ENCODE measurements around the gene TPCN1. TPM values are rescaled to one million over a fixed set of nuclear protein-coding genes. Genes with fewer than 3 reads are reported as not detected.

Gene TPCN1
- total and polyA plus RNA-seq, 2 of the 13 experiments (the other 11 are each of a cell fraction or from before 2014, with no cell fraction given) = 8.0 to 26.8 TPM

DNA sequence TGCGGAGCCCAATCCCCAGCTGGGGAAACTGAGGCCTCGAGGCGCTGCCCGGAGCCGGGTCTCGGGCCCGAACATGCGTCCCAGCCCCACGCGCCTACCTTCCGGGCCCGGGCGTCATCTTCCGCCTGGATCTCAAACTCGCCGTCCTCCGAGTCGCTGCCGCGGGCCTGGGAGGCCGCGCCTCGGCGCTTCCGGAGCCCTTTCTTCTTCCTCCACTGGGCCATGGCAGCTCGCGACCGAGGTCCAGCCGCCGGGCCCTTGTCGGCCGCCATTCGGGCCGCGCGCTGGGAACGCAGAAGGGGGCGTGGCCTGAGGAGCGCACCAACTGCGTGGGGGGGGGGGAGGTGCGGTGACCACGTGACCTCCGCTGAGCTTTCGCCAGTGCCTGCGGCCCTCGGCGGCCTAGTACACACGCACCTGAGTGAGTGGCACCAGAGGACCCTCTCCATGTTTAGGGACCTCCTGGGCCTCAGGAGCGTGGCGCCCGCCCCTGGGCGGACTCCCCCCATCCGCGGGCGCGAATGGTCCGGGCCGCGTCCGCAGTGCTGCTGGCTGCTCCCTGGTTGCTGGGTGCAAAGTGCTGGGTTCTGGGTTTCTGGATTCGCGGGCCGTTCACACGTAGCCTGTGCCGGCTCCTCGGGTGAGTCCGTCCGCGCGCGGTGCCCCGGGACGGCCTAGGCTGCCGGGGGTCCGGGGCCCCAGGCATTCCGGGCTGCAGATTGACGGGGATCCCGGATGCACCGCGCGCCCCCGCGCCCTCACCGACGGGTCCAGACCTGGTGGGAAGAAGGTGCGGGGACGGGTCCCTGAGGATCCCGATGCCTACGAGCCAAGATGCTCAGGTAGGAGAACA lies 35.9 kb upstream of the TPCN1 start, which contains the start of the genes DDX54 and RITA1 (continued):
- TF ChIP-seq ZNF629 (CRISPR knock-in tag; conservative IDR thresholded peaks at IDR 0.05) = peak; percentile 67; the same call in 1 of the 2 replicates
- no peak for TF ChIP-seq KLF6 (CRISPR knock-in tag; IDR thresholded peaks at IDR 0.05)
- no peak for TF ChIP-seq FLYWCH1 (CRISPR knock-in tag; IDR thresholded peaks at IDR 0.05)
- TF ChIP-seq, protein P1, sequence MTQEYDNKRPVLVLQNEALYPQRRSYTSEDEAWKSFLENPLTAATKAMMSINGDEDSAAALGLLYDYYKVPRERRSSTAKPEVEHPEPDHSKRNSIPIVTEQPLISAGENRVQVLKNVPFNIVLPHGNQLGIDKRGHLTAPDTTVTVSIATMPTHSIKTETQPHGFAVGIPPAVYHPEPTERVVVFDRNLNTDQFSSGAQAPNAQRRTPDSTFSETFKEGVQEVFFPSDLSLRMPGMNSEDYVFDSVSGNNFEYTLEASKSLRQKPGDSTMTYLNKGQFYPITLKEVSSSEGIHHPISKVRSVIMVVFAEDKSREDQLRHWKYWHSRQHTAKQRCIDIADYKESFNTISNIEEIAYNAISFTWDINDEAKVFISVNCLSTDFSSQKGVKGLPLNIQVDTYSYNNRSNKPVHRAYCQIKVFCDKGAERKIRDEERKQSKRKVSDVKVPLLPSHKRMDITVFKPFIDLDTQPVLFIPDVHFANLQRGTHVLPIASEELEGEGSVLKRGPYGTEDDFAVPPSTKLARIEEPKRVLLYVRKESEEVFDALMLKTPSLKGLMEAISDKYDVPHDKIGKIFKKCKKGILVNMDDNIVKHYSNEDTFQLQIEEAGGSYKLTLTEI (CRISPR knock-in tag; conservative IDR thresholded peaks at IDR 0.05) = no peak
- TF ChIP-seq ZFP36L1 (CRISPR knock-in tag; IDR thresholded peaks at IDR 0.05) = no peak; the same call in 1 of the 2 replicates
- TF ChIP-seq ZNF180 (CRISPR knock-in tag; IDR thresholded peaks at IDR 0.05; ENCODE audit: borderline replicate concordance, low read depth) = no peak
- TF ChIP-seq, protein P2, sequence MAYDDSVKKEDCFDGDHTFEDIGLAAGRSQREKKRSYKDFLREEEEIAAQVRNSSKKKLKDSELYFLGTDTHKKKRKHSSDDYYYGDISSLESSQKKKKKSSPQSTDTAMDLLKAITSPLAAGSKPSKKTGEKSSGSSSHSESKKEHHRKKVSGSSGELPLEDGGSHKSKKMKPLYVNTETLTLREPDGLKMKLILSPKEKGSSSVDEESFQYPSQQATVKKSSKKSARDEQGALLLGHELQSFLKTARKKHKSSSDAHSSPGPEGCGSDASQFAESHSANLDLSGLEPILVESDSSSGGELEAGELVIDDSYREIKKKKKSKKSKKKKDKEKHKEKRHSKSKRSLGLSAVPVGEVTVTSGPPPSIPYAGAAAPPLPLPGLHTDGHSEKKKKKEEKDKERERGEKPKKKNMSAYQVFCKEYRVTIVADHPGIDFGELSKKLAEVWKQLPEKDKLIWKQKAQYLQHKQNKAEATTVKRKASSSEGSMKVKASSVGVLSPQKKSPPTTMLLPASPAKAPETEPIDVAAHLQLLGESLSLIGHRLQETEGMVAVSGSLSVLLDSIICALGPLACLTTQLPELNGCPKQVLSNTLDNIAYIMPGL (CRISPR knock-in tag; IDR thresholded peaks at IDR 0.05; ENCODE audit: borderline replicate concordance in 1 of 2, low read depth in 1 of 2) = peak; percentile 20 to 88; a peak in 2 of 4 replicates
- TF ChIP-seq, protein P3, sequence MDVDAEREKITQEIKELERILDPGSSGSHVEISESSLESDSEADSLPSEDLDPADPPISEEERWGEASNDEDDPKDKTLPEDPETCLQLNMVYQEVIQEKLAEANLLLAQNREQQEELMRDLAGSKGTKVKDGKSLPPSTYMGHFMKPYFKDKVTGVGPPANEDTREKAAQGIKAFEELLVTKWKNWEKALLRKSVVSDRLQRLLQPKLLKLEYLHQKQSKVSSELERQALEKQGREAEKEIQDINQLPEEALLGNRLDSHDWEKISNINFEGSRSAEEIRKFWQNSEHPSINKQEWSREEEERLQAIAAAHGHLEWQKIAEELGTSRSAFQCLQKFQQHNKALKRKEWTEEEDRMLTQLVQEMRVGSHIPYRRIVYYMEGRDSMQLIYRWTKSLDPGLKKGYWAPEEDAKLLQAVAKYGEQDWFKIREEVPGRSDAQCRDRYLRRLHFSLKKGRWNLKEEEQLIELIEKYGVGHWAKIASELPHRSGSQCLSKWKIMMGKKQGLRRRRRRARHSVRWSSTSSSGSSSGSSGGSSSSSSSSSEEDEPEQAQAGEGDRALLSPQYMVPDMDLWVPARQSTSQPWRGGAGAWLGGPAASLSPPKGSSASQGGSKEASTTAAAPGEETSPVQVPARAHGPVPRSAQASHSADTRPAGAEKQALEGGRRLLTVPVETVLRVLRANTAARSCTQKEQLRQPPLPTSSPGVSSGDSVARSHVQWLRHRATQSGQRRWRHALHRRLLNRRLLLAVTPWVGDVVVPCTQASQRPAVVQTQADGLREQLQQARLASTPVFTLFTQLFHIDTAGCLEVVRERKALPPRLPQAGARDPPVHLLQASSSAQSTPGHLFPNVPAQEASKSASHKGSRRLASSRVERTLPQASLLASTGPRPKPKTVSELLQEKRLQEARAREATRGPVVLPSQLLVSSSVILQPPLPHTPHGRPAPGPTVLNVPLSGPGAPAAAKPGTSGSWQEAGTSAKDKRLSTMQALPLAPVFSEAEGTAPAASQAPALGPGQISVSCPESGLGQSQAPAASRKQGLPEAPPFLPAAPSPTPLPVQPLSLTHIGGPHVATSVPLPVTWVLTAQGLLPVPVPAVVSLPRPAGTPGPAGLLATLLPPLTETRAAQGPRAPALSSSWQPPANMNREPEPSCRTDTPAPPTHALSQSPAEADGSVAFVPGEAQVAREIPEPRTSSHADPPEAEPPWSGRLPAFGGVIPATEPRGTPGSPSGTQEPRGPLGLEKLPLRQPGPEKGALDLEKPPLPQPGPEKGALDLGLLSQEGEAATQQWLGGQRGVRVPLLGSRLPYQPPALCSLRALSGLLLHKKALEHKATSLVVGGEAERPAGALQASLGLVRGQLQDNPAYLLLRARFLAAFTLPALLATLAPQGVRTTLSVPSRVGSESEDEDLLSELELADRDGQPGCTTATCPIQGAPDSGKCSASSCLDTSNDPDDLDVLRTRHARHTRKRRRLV (CRISPR knock-in tag; IDR thresholded peaks at IDR 0.05) = peak; percentile 89; the same call in 1 of the 2 replicates
- no peak for TF ChIP-seq TCF7L2 (IDR thresholded peaks at IDR 0.05; ENCODE audit: low read depth, low read length)
- TF ChIP-seq ZNF292 (CRISPR knock-in tag; IDR thresholded peaks at IDR 0.05; ENCODE audit: borderline replicate concordance, low read depth) = peak; percentile 73
- peak; percentile 47 for TF ChIP-seq NFYC (CRISPR knock-in tag; IDR thresholded peaks at IDR 0.05)
- TF ChIP-seq CHCHD3 (CRISPR knock-in tag; IDR thresholded peaks at IDR 0.05) = peak; percentile 63; the same call in 1 of the 2 replicates
- TF ChIP-seq, protein P4, sequence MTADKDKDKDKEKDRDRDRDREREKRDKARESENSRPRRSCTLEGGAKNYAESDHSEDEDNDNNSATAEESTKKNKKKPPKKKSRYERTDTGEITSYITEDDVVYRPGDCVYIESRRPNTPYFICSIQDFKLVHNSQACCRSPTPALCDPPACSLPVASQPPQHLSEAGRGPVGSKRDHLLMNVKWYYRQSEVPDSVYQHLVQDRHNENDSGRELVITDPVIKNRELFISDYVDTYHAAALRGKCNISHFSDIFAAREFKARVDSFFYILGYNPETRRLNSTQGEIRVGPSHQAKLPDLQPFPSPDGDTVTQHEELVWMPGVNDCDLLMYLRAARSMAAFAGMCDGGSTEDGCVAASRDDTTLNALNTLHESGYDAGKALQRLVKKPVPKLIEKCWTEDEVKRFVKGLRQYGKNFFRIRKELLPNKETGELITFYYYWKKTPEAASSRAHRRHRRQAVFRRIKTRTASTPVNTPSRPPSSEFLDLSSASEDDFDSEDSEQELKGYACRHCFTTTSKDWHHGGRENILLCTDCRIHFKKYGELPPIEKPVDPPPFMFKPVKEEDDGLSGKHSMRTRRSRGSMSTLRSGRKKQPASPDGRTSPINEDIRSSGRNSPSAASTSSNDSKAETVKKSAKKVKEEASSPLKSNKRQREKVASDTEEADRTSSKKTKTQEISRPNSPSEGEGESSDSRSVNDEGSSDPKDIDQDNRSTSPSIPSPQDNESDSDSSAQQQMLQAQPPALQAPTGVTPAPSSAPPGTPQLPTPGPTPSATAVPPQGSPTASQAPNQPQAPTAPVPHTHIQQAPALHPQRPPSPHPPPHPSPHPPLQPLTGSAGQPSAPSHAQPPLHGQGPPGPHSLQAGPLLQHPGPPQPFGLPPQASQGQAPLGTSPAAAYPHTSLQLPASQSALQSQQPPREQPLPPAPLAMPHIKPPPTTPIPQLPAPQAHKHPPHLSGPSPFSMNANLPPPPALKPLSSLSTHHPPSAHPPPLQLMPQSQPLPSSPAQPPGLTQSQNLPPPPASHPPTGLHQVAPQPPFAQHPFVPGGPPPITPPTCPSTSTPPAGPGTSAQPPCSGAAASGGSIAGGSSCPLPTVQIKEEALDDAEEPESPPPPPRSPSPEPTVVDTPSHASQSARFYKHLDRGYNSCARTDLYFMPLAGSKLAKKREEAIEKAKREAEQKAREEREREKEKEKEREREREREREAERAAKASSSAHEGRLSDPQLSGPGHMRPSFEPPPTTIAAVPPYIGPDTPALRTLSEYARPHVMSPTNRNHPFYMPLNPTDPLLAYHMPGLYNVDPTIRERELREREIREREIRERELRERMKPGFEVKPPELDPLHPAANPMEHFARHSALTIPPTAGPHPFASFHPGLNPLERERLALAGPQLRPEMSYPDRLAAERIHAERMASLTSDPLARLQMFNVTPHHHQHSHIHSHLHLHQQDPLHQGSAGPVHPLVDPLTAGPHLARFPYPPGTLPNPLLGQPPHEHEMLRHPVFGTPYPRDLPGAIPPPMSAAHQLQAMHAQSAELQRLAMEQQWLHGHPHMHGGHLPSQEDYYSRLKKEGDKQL (CRISPR knock-in tag; IDR thresholded peaks at IDR 0.05; ENCODE audit: low read depth) = 0 out of 2 replicates have a peak, but pooled peaks have one; percentile 51
